GM12878 (cell line): ENCODE data around the gene UGT2B10. TPM values are rescaled to one million over a fixed set of nuclear protein-coding genes. Genes with fewer than 3 reads are reported as not detected.

Experiments
- ATAC-seq: fragments of 200-7000 bp; cut with Tn5 transposase; 3 replicates; pipeline ENCODE4 v1.9.1; 2020; ENCODE audit warnings: mild to moderate bottlenecking, moderate library complexity
- BruUV-seq: library from RNA; stranded (reverse); fragments of 400-500 nt; replicated peaks from 2 replicates; lab custom pipeline; 2021; lab: Mats Ljungman, UMichigan
- CTCF ChIA-PET: fragments of 300-600 bp; sonication (Branson Sonifier 250); formaldehyde crosslinking; extraction: SDS; loops from one replicate; lab custom pipeline; 2021; ENCODE audit warnings: inconsistent platforms; lab: Yijun Ruan, JAX
- POLR2A ChIA-PET: fragments of 350-600 bp; formaldehyde crosslinking; extraction: SDS; loops from one replicate; lab custom pipeline; 2021; ENCODE audit warnings: inconsistent platforms; lab: Charles Lee
- RAD21 ChIA-PET: fragments of 300-600 bp; sonication (Branson Sonifier 250); formaldehyde crosslinking; loops from one replicate; lab custom pipeline; 2023; ENCODE audit warnings: antibody characterized with exemption; ENCODE audit not compliant: unreplicated experiment; lab: Charles Lee
- SMC1A ChIA-PET: fragments of 300-600 bp; sonication (Branson Sonifier 250); formaldehyde crosslinking; loops from one replicate; lab custom pipeline; 2023; ENCODE audit not compliant: unreplicated experiment, uncharacterized antibody; lab: Charles Lee
- DNase-seq: peaks from one replicate; pipeline ENCODE4 v3.0.0-alpha.2; 2011; ENCODE audit warnings: low read depth, low spot score
- FAIRE-seq: peaks from 3 replicates; lab custom pipeline; 2011; peaks lifted over from hg19 to GRCh38; lab: Jason Lieb, UNC
- H2AFZ ChIP-seq: 2 replicates; pipeline ENCODE4 v1.6.0; 2011; ENCODE audit warnings: low read depth, low read length, control low read depth; ENCODE audit not compliant: control insufficient read depth
- H3K27ac ChIP-seq: 2 replicates; pipeline ENCODE4 v1.5.1; 2011; ENCODE audit warnings: control low read depth; ENCODE audit not compliant: control insufficient read depth, insufficient read depth
- H3K27me3 ChIP-seq, 2 experiments: replicated peaks in 1 of 2; 2 replicates each; pipeline versions ENCODE4 v1.6.0 to v1.6.1; 2011; ENCODE audit warnings: low read length in 1 of 2; ENCODE audit not compliant: control insufficient read depth in 2 of 2, insufficient read depth in 2 of 2
- H3K36me3 ChIP-seq, 2 experiments: 2 replicates each; pipeline ENCODE4 v1.5.1; 2011; ENCODE audit warnings: low read length in 1 of 2; ENCODE audit not compliant: control insufficient read depth in 2 of 2, insufficient read depth in 2 of 2
- H3K4me1 ChIP-seq: 2 replicates; pipeline ENCODE4 v1.6.1; 2011; ENCODE audit warnings: mild to moderate bottlenecking, low read length, moderate library complexity, mixed read lengths; ENCODE audit not compliant: control insufficient read depth, insufficient read depth
- H3K4me2 ChIP-seq: 2 replicates; pipeline ENCODE4 v1.6.0; 2011; ENCODE audit warnings: control low read depth; ENCODE audit not compliant: control insufficient read depth, insufficient read depth
- H3K4me3 ChIP-seq: fragments of 200-600 bp; sonication (generic); 2 replicates; pipeline ENCODE4 v1.5.1; 2016
- H3K79me2 ChIP-seq: 2 replicates; pipeline ENCODE4 v1.6.0; 2011; ENCODE audit warnings: low read length; ENCODE audit not compliant: control insufficient read depth, insufficient read depth
- H3K9ac ChIP-seq: 2 replicates; pipeline ENCODE4 v1.8.0; 2011; ENCODE audit warnings: low read length, control low read depth, mixed read lengths; ENCODE audit not compliant: control insufficient read depth, insufficient read depth
- H3K9me3 ChIP-seq: replicated peaks from 3 replicates; pipeline ENCODE4 v1.5.1; 2011; ENCODE audit warnings: mild to moderate bottlenecking, low read length; ENCODE audit not compliant: control insufficient read depth, insufficient read depth
- H4K20me1 ChIP-seq: 2 replicates; pipeline ENCODE4 v1.6.0; 2011; ENCODE audit not compliant: control insufficient read depth, insufficient read depth
- ATF2 ChIP-seq: IDR thresholded peaks from 2 replicates; pipeline ENCODE4 v1.6.1; 2012; ENCODE audit warnings: low read length, inconsistent platforms
- BACH1 ChIP-seq: fragments of 450-650 bp; IDR thresholded peaks from 2 replicates; pipeline ENCODE4 v1.6.1; 2017; ENCODE audit warnings: mild to moderate bottlenecking, borderline replicate concordance
- CBX5 ChIP-seq: sonication (generic); IDR thresholded peaks from 2 replicates; pipeline ENCODE4 v1.6.1; 2016; ENCODE audit warnings: low read depth, moderate library complexity, mild to moderate bottlenecking, inconsistent platforms
- CREB1 ChIP-seq: IDR thresholded peaks from 2 replicates; pipeline ENCODE4 v1.6.1; 2012; ENCODE audit warnings: low read depth, mild to moderate bottlenecking, inconsistent platforms
- CREM ChIP-seq: IDR thresholded peaks from 2 replicates; pipeline ENCODE4 v1.6.1; 2014; ENCODE audit warnings: antibody characterized with exemption, low read depth
- EGR1 ChIP-seq, 2 experiments: IDR thresholded peaks; 1 replicate in 1 of 2; 2 replicates in 1 of 2; pipeline ENCODE4 v1.6.1; 2011 to 2012; ENCODE audit warnings: low read depth in 2 of 2, low read length in 2 of 2, borderline replicate concordance in 1 of 2, mild to moderate bottlenecking in 1 of 2, moderate library complexity in 1 of 2
- FOS ChIP-seq: IDR thresholded peaks from 3 replicates; pipeline ENCODE4 v1.6.1; 2011; ENCODE audit warnings: borderline replicate concordance; ENCODE audit not compliant: insufficient read length; ENCODE audit errors: extremely low read depth
- HDAC2 ChIP-seq: fragments of 200-600 bp; sonication (generic); IDR thresholded peaks from 2 replicates; pipeline ENCODE4 v1.6.1; 2017
- MXI1 ChIP-seq: fragments of 150-350 bp; IDR thresholded peaks from 2 replicates; pipeline ENCODE4 v1.6.1; 2011; ENCODE audit warnings: low read depth, mild to moderate bottlenecking, inconsistent platforms, low read length, improper control_type of control experiment
- SMAD5 ChIP-seq: IDR thresholded peaks from 2 replicates; pipeline ENCODE4 v1.6.1; 2016; ENCODE audit warnings: antibody characterized with exemption, low read depth
- SPI1 ChIP-seq: IDR thresholded peaks from 2 replicates; pipeline ENCODE4 v1.6.1; 2011; ENCODE audit warnings: low read depth, mild to moderate bottlenecking, low read length, moderate library complexity, borderline replicate concordance; ENCODE audit not compliant: insufficient read depth
- SRF ChIP-seq, 2 experiments: IDR thresholded peaks; 2 replicates each; pipeline ENCODE4 v1.6.1; 2011; ENCODE audit warnings: low read depth in 2 of 2, low read length in 2 of 2, mild to moderate bottlenecking in 1 of 2, moderate library complexity in 1 of 2
- STAT1 ChIP-seq: fragments of 450-650 bp; conservative IDR thresholded peaks from 2 replicates; pipeline ENCODE4 v1.6.1; 2014; ENCODE audit warnings: antibody characterized with exemption, mild to moderate bottlenecking
- TCF3 ChIP-seq: IDR thresholded peaks from 2 replicates; pipeline ENCODE4 v1.6.1; 2012; ENCODE audit warnings: low read depth, mild to moderate bottlenecking, low read length, borderline replicate concordance; ENCODE audit not compliant: insufficient read depth
- USF1 ChIP-seq: IDR thresholded peaks from 2 replicates; pipeline ENCODE4 v1.6.1; 2011; ENCODE audit warnings: borderline replicate concordance, low read depth, mild to moderate bottlenecking, moderate library complexity, mixed read lengths, low read length; ENCODE audit not compliant: insufficient read depth; ENCODE audit errors: extremely low read length
- WRNIP1 ChIP-seq: IDR thresholded peaks from 2 replicates; pipeline ENCODE4 v1.6.1; 2011; ENCODE audit warnings: low read depth, low read length, improper control_type of control experiment, borderline replicate concordance
- ZNF274 ChIP-seq: IDR thresholded peaks from one replicate; pipeline ENCODE4 v1.8.0; 2011; ENCODE audit not compliant: insufficient read length, insufficient read depth
- ZSCAN29 ChIP-seq: fragments of 450-650 bp; IDR thresholded peaks from 2 replicates; pipeline ENCODE4 v1.6.1; 2017; ENCODE audit warnings: mild to moderate bottlenecking, moderate library complexity
- ZZZ3 ChIP-seq: IDR thresholded peaks from 2 replicates; pipeline ENCODE4 v1.6.1; 2011; ENCODE audit warnings: low read depth; ENCODE audit not compliant: control insufficient read depth, insufficient read length
- WGBS: methylation state at CpG from one replicate; pipeline ENCODE4 v1.1.6; 2016; ENCODE audit warnings: low lambda C conversion rate; ENCODE audit not compliant: insufficient replicate concordance, insufficient coverage; ENCODE audit errors: missing lambda C conversion rate; 5-methylcytosine and 5-hydroxymethylcytosine counted together
- in situ Hi-C: fragments of 300-500 bp; cut with MboI; formaldehyde crosslinking; loops from 9 replicates; pipeline ENCODE4 v1.14.3; 2018; ENCODE audit warnings: mixed read lengths
- intact Hi-C: fragments of 100-400 bp; cut with micrococcal nuclease; formaldehyde crosslinking; loops from one replicate; pipeline ENCODE4 v1.14.2; 2022; ENCODE audit not compliant: unreplicated experiment
- polyA plus RNA-seq, 11 experiments: library from polyadenylated mRNA; depleted of rRNA in 4 of 11; unstranded in 6 of 11; stranded (reverse) in 5 of 11; fragments of >200 nt; fragmentation: Nextera tagmentation in 4 of 11; fragmentation: Illumina TruSeq in 1 of 11; extraction: Ambion mirVana in 4 of 11; extraction: Trizol in 1 of 11; gene quantifications; 1 replicate in 1 of 11; 2 replicates in 10 of 11; pipeline versions ENCODE4 v1.2.1 to v1.2.3, GENCODE V29; 2011 to 2016; ENCODE audit warnings: inconsistent platforms in 2 of 11, missing spikeins in 2 of 11, low read depth in 1 of 11
- total RNA-seq, 4 experiments: library from RNA; depleted of rRNA in 3 of 4; stranded (reverse); fragments of >200 nt in 3 of 4; fragmentation: Illumina TruSeq in 1 of 4; extraction: Trizol in 1 of 4; gene quantifications; 2 replicates each; pipeline versions ENCODE4 v1.2.1 to v1.2.3, GENCODE V29; 2013 to 2021
- TF ChIP-seq, protein P1 (sequence below): fragments of 450-650 bp; formaldehyde crosslinking; IDR thresholded peaks from 2 replicates; pipeline ENCODE4 v1.4.0; 2020; ENCODE audit warnings: mild to moderate bottlenecking, moderate library complexity

The UGT2B10 gene
- total and polyA plus RNA-seq, 10 of the 15 experiments (the other 5 are each of a cell fraction or from before 2014, with no cell fraction given) = not detected

DNA sequence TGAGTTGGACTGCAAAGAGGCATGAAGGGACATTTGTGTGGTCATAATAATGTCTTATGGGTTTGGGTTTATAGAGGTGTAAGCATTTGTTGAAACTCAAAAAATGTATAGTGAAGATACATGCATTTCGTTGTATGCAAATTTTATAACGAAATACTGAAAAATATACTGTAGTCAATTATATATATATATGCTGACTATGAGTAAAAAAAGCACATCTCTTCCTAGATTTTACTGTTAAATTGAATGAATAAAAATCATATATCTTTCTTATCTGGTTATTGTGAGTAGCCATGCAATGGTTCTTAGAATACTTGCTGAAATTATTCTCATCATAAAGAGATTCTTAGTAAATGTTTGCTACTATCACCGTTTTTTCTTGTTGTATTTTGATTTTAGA, 34.5 kb downstream of the UGT2B10 start:
- RAD21 ChIA-PET = no interaction called here

More for the DNA sequence above, 34.5 kb downstream of the UGT2B10 start:
- TF ChIP-seq SPI1 = no peak
- no peak for TF ChIP-seq EGR1 (IDR thresholded peaks at IDR 0.05; ENCODE audit: borderline replicate concordance in 1 of 2, low read depth in 2 of 2, low read length in 2 of 2)
- no peak for TF ChIP-seq SMAD5
- no peak for TF ChIP-seq SRF (IDR thresholded peaks at IDR 0.05; ENCODE audit: low read depth in 2 of 2, low read length in 2 of 2)
- TF ChIP-seq STAT1 = no peak
- TF ChIP-seq CREB1 = no peak
- TF ChIP-seq, protein P1, sequence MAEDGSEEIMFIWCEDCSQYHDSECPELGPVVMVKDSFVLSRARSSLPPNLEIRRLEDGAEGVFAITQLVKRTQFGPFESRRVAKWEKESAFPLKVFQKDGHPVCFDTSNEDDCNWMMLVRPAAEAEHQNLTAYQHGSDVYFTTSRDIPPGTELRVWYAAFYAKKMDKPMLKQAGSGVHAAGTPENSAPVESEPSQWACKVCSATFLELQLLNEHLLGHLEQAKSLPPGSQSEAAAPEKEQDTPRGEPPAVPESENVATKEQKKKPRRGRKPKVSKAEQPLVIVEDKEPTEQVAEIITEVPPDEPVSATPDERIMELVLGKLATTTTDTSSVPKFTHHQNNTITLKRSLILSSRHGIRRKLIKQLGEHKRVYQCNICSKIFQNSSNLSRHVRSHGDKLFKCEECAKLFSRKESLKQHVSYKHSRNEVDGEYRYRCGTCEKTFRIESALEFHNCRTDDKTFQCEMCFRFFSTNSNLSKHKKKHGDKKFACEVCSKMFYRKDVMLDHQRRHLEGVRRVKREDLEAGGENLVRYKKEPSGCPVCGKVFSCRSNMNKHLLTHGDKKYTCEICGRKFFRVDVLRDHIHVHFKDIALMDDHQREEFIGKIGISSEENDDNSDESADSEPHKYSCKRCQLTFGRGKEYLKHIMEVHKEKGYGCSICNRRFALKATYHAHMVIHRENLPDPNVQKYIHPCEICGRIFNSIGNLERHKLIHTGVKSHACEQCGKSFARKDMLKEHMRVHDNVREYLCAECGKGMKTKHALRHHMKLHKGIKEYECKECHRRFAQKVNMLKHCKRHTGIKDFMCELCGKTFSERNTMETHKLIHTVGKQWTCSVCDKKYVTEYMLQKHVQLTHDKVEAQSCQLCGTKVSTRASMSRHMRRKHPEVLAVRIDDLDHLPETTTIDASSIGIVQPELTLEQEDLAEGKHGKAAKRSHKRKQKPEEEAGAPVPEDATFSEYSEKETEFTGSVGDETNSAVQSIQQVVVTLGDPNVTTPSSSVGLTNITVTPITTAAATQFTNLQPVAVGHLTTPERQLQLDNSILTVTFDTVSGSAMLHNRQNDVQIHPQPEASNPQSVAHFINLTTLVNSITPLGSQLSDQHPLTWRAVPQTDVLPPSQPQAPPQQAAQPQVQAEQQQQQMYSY (CRISPR knock-in tag) = no peak
- no peak for TF ChIP-seq WRNIP1
- TF ChIP-seq ZNF274 = no peak
- no peak for TF ChIP-seq ZZZ3
- TF ChIP-seq MXI1 = no peak
- TF ChIP-seq BACH1 = no peak
- no peak for TF ChIP-seq ZSCAN29
- no peak for TF ChIP-seq ATF2
- no peak for TF ChIP-seq CREM
- no peak for TF ChIP-seq USF1
- no peak for TF ChIP-seq CBX5
- TF ChIP-seq HDAC2 = no peak
- no peak for TF ChIP-seq FOS
- no peak for TF ChIP-seq TCF3
- no peaks in the 10 kb centered on the region for H3K4me1 ChIP-seq
- no peak overlapping the region for H3K4me3 ChIP-seq
- no peak overlapping the region for H3K4me2 ChIP-seq
- CTCF ChIA-PET = no interaction called here
- BruUV-seq = no TSS peak
- SMC1A ChIA-PET = interaction anchor here (0.7 kb wide), 1 partner anchor 120 kb away, joined by 3 read pairs; no protein-coding TSS in a partner anchor
- no peak overlapping the region for H3K9ac ChIP-seq
- no peaks in the 10 kb centered on the region for H4K20me1 ChIP-seq
- FAIRE-seq (no peak), DNase-seq (no peak), ATAC-seq (no peak)
- H3K36me3 ChIP-seq = no peaks in the 10 kb centered on the region
- no peaks in the 10 kb centered on the region for H3K27me3 ChIP-seq
- no peak overlapping the region for H2AFZ ChIP-seq
- no peaks in the 10 kb centered on the region for H3K9me3 ChIP-seq
- H3K79me2 ChIP-seq = no peaks in the 10 kb centered on the region
- POLR2A ChIA-PET = no interaction called here
- no peak overlapping the region for H3K27ac ChIP-seq
- 2% methylated on average over 3 of the region's 3 CpGs for WGBS
- in situ Hi-C loops (no loop called here), intact Hi-C loops (no loop called here)
